Sigmoid colon (tissue), 4 donors: Measurements from ENCODE around the gene RDH5.

Source experiments
- CTCF ChIP-seq, 4 experiments: fragments of 450-650 bp in 3 of 4; fragments of 200-600 bp in 1 of 4; IDR thresholded peaks; one replicate each; pipeline ENCODE4 v1.5.1; 2016 to 2019; ENCODE audit warnings: antibody characterized with exemption in 4 of 4, mild to moderate bottlenecking in 3 of 4, moderate library complexity in 2 of 4
- EP300 ChIP-seq, 4 donors: sonication (generic); formaldehyde crosslinking; IDR thresholded peaks; one replicate each; pipeline ENCODE4 v1.6.1; 2017; ENCODE audit warnings: antibody characterized with exemption in 4 of 4
- POLR2A ChIP-seq, 2 donors: fragments of 450-650 bp; IDR thresholded peaks; one replicate each; pipeline ENCODE4 v1.6.1; 2016; ENCODE audit warnings: antibody characterized with exemption in 2 of 2, mild to moderate bottlenecking in 2 of 2, moderate library complexity in 2 of 2
- POLR2AphosphoS5 ChIP-seq, 4 donors: sonication (generic); formaldehyde crosslinking; IDR thresholded peaks; one replicate each; pipeline ENCODE4 v1.6.1; 2017; ENCODE audit warnings: antibody characterized with exemption in 4 of 4

GRCh38 chr12:55743406-55744339, 23.5 kb downstream of the RDH5 start:
- TF ChIP-seq CTCF (IDR thresholded peaks at IDR 0.05) = no peak
- TF ChIP-seq POLR2A (IDR thresholded peaks at IDR 0.05) = no peak
- TF ChIP-seq POLR2AphosphoS5 (IDR thresholded peaks at IDR 0.05) = peak in 2 of 4 donors; percentile 17 to 22
- no peak for TF ChIP-seq EP300 (IDR thresholded peaks at IDR 0.05)
